ENCODE results near the gene SMAD5. TPM values are rescaled to one million over a fixed set of nuclear protein-coding genes. Genes with fewer than 3 reads are reported as not detected.

Gene SMAD5
- total RNA-seq, 1 donor from 2014 or later = 102 TPM

- Mint-ChIP-seq H3K4me3 (no peak overlapping the region), H3K27me3 (ENCODE audit: insufficient read depth, low read depth) (peaks cover 8% of the 10 kb centered on the region), H3K4me1 (no peaks in the 10 kb centered on the region), H3K9me3 (no peaks in the 10 kb centered on the region), H3K27ac (no peak overlapping the region), H3K36me3 (peaks cover 23% of the 10 kb centered on the region)
- TF ChIP-seq EZH2 (IDR thresholded peaks at IDR 0.05) (no peak), EZH2phosphoT487 (IDR thresholded peaks at IDR 0.05) (no peak)
- TF ChIP-seq, protein P1, sequence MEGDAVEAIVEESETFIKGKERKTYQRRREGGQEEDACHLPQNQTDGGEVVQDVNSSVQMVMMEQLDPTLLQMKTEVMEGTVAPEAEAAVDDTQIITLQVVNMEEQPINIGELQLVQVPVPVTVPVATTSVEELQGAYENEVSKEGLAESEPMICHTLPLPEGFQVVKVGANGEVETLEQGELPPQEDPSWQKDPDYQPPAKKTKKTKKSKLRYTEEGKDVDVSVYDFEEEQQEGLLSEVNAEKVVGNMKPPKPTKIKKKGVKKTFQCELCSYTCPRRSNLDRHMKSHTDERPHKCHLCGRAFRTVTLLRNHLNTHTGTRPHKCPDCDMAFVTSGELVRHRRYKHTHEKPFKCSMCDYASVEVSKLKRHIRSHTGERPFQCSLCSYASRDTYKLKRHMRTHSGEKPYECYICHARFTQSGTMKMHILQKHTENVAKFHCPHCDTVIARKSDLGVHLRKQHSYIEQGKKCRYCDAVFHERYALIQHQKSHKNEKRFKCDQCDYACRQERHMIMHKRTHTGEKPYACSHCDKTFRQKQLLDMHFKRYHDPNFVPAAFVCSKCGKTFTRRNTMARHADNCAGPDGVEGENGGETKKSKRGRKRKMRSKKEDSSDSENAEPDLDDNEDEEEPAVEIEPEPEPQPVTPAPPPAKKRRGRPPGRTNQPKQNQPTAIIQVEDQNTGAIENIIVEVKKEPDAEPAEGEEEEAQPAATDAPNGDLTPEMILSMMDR (IDR thresholded peaks at IDR 0.05) = no peak
- peaks cover under 1% of the 10 kb centered on the region for H3K4me1 ChIP-seq
- no peaks in the 10 kb centered on the region for H3K79me2 ChIP-seq (ENCODE audit: low read depth)
- no peaks in the 10 kb centered on the region for H3K36me3 ChIP-seq
- H3K27ac ChIP-seq = no peak overlapping the region
- no peak for DNase-seq (ENCODE audit: low spot score)
- H2AFZ ChIP-seq (replicated peaks) = no peak overlapping the region
- H4K20me1 ChIP-seq (ENCODE audit: low read depth) = peaks cover 15% of the 10 kb centered on the region
- H3F3A ChIP-seq (ENCODE audit: low read depth) = no peaks in the 10 kb centered on the region
- no peak overlapping the region for H3K4me3 ChIP-seq
- no peak overlapping the region for H3K4me2 ChIP-seq
- H3K9me3 ChIP-seq (ENCODE audit: low read depth) = no peaks in the 10 kb centered on the region
- H3K27me3 ChIP-seq = peaks cover 18% of the 10 kb centered on the region
- H3K9ac ChIP-seq = no peak overlapping the region
Measured at GRCh38 chr5:136185974-136186665, 53.5 kb downstream of the SMAD5 start.

DNA sequence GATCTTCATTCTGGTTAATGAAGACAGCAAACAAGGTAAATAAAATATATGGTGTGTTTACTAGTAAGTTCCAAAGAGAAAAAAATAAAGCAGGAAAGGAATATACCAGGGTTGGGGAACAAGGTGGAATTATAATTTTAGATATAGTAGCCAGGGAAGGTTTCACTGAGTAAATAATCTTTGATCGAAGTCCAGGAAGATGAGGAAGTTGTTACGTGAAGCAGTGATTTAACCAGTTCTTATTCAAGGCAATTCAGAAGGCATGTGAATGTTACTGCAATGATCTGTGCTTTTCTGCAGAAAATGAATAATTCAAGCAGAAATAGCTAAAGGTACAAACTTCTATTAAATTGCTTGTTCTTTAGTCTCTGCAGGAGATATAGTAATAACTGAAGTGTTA is 54.2 kb downstream of the SMAD5 start:
- Histone ChIP-seq H3F3A (ENCODE audit: low read depth) (no peaks in the 10 kb centered on the region), H3K9me3 (ENCODE audit: low read depth) (no peaks in the 10 kb centered on the region), H3K36me3 (no peaks in the 10 kb centered on the region), H4K20me1 (ENCODE audit: low read depth) (peaks cover 21% of the 10 kb centered on the region), H3K4me3 (no peak overlapping the region), H3K9ac (no peak overlapping the region), H3K4me2 (no peak overlapping the region), H3K27me3 (peaks cover 25% of the 10 kb centered on the region), H3K27ac (no peak overlapping the region), H3K79me2 (ENCODE audit: low read depth) (no peaks in the 10 kb centered on the region), H3K4me1 (peaks cover 6% of the 10 kb centered on the region), H2AFZ (replicated peaks) (no peak overlapping the region)
- Mint-ChIP-seq H3K9me3 (no peaks in the 10 kb centered on the region), H3K4me3 (no peak overlapping the region), H3K27ac (no peak overlapping the region), H3K4me1 (peaks cover 2% of the 10 kb centered on the region), H3K36me3 (peaks cover 23% of the 10 kb centered on the region), H3K27me3 (ENCODE audit: insufficient read depth, low read depth) (peaks cover 15% of the 10 kb centered on the region)
- TF ChIP-seq, protein P1 (IDR thresholded peaks at IDR 0.05) = no peak
- TF ChIP-seq EZH2phosphoT487 (IDR thresholded peaks at IDR 0.05) (no peak), EZH2 (IDR thresholded peaks at IDR 0.05) (no peak)
- DNase-seq (ENCODE audit: low spot score) = no peak

GRCh38 chr5:136188859-136189258 is 56.2 kb downstream of the SMAD5 start:
- no peak overlapping the region for H2AFZ ChIP-seq (replicated peaks)
- no peaks in the 10 kb centered on the region for H3K9me3 ChIP-seq (ENCODE audit: low read depth)
- TF ChIP-seq EZH2 (IDR thresholded peaks at IDR 0.05) (no peak), EZH2phosphoT487 (IDR thresholded peaks at IDR 0.05) (no peak)
- TF ChIP-seq, protein P1 (IDR thresholded peaks at IDR 0.05) = no peak
- H3K4me2 ChIP-seq = no peak overlapping the region
- Mint-ChIP-seq H3K27me3 (ENCODE audit: insufficient read depth, low read depth) (peaks cover 20% of the 10 kb centered on the region), H3K27ac (no peak overlapping the region), H3K36me3 (peaks cover 20% of the 10 kb centered on the region), H3K9me3 (no peaks in the 10 kb centered on the region), H3K4me3 (no peak overlapping the region), H3K4me1 (peaks cover 8% of the 10 kb centered on the region)
- H3K27ac ChIP-seq = no peak overlapping the region
- no peak overlapping the region for H3K4me3 ChIP-seq
- H3K36me3 ChIP-seq = no peaks in the 10 kb centered on the region
- peaks cover 19% of the 10 kb centered on the region for H3K4me1 ChIP-seq
- H3F3A ChIP-seq (ENCODE audit: low read depth) = peaks cover 18% of the 10 kb centered on the region
- H3K9ac ChIP-seq = no peak overlapping the region
- no peak for DNase-seq (ENCODE audit: low spot score)
- peaks cover 46% of the 10 kb centered on the region for H3K27me3 ChIP-seq
- H4K20me1 ChIP-seq (ENCODE audit: low read depth) = peaks cover 32% of the 10 kb centered on the region
- H3K79me2 ChIP-seq (ENCODE audit: low read depth) = no peaks in the 10 kb centered on the region

All from neural progenitor cell (in vitro differentiated cells).